ENCODE data around the gene BTG4.

BTG4 gene

DNA sequence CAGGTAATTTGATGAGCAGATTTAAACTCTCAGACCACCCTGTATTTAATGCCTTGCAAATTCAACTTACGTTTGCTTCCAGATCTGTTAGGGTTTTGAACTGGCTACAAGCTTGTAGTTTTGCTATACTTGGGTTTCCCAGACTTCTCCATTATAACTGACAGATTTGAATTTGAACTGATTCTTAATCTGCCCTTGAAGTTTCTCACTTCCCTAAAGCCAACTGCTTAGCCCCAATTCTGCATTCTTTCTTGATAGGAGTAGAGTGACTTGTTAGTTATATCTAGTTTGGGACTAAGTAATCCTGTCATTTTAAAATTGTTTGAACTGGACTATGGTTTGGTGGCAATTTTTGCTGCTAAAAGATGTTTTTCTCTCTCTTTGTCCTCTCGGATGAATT, 38.1 kb upstream of the BTG4 start:
- TF ChIP-seq EP300 (IDR thresholded peaks at IDR 0.05; ENCODE audit: borderline replicate concordance) (no peak), MAX (IDR thresholded peaks at IDR 0.05) (no peak)

- TF ChIP-seq TAF1 (IDR thresholded peaks at IDR 0.05; ENCODE audit: low read depth) (no peak), TCF12 (IDR thresholded peaks at IDR 0.05; ENCODE audit: low read depth) (no peak), NFIC (IDR thresholded peaks at IDR 0.05) (no peak), CREB1 (IDR thresholded peaks at IDR 0.05; ENCODE audit: low read depth) (no peak), EP300 (IDR thresholded peaks at IDR 0.05; ENCODE audit: borderline replicate concordance) (no peak), ZBTB7A (IDR thresholded peaks at IDR 0.05; ENCODE audit: low read depth) (no peak), CEBPB (IDR thresholded peaks at IDR 0.05) (no peak), TEAD4 (IDR thresholded peaks at IDR 0.05) (no peak), MAX (IDR thresholded peaks at IDR 0.05) (no peak), FOXM1 (IDR thresholded peaks at IDR 0.05; ENCODE audit: borderline replicate concordance, low read depth) (no peak), YY1 (IDR thresholded peaks at IDR 0.05; ENCODE audit: low read depth) (no peak), EGR1 (IDR thresholded peaks at IDR 0.05) (no peak), RAD21 (IDR thresholded peaks at IDR 0.05; ENCODE audit: low read depth) (no peak)
- TF ChIP-seq, protein P1, sequence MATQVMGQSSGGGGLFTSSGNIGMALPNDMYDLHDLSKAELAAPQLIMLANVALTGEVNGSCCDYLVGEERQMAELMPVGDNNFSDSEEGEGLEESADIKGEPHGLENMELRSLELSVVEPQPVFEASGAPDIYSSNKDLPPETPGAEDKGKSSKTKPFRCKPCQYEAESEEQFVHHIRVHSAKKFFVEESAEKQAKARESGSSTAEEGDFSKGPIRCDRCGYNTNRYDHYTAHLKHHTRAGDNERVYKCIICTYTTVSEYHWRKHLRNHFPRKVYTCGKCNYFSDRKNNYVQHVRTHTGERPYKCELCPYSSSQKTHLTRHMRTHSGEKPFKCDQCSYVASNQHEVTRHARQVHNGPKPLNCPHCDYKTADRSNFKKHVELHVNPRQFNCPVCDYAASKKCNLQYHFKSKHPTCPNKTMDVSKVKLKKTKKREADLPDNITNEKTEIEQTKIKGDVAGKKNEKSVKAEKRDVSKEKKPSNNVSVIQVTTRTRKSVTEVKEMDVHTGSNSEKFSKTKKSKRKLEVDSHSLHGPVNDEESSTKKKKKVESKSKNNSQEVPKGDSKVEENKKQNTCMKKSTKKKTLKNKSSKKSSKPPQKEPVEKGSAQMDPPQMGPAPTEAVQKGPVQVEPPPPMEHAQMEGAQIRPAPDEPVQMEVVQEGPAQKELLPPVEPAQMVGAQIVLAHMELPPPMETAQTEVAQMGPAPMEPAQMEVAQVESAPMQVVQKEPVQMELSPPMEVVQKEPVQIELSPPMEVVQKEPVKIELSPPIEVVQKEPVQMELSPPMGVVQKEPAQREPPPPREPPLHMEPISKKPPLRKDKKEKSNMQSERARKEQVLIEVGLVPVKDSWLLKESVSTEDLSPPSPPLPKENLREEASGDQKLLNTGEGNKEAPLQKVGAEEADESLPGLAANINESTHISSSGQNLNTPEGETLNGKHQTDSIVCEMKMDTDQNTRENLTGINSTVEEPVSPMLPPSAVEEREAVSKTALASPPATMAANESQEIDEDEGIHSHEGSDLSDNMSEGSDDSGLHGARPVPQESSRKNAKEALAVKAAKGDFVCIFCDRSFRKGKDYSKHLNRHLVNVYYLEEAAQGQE (IDR thresholded peaks at IDR 0.05; ENCODE audit: low read depth) = no peak
- TF ChIP-seq, protein P2, sequence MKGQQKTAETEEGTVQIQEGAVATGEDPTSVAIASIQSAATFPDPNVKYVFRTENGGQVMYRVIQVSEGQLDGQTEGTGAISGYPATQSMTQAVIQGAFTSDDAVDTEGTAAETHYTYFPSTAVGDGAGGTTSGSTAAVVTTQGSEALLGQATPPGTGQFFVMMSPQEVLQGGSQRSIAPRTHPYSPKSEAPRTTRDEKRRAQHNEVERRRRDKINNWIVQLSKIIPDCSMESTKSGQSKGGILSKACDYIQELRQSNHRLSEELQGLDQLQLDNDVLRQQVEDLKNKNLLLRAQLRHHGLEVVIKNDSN (IDR thresholded peaks at IDR 0.05) = no peak
These were observed 37.6 kb upstream of the BTG4 start for GRCh38 chr11:111549869-111550203.

DNA sequence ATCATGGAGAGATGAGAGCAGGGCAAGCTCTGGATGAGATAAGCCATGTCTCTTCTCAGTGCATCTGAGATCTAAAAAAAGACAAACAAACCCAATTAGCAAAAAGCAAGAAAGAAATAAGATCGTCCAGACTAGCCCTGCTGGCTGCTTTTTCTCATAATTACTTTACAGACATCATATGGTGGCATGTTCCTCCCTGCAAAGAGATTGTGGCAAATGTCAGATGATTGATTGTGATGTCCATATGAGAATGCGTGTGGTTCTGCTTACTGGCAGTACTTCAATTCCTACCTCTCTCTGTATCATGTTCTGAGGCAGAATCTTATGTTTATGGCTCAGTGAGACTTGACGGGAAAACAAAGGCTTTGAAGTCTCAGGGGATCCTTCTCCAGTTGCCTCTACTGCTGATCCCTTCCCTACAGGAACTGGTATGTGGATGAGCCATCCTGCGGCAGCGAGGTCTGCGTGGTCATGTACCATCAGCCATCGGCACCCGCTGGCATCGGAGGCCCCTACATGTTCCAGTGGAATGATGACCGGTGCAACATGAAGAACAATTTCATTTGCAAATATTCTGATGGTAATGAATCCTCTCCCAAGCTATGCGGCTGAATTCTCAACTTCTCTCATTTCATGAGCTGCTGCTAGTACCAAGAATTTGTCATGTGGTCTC, 37.1 kb upstream of the BTG4 start:
- TF ChIP-seq TEAD4 (IDR thresholded peaks at IDR 0.05) = no peak
- TF ChIP-seq RAD21 (IDR thresholded peaks at IDR 0.05; ENCODE audit: low read depth) = no peak
- no peak for TF ChIP-seq ZBTB7A (IDR thresholded peaks at IDR 0.05; ENCODE audit: low read depth)
- TF ChIP-seq FOXM1 (IDR thresholded peaks at IDR 0.05; ENCODE audit: borderline replicate concordance, low read depth) = no peak
- no peak for TF ChIP-seq YY1 (IDR thresholded peaks at IDR 0.05; ENCODE audit: low read depth)
- no peak for TF ChIP-seq EGR1 (IDR thresholded peaks at IDR 0.05)
- TF ChIP-seq, protein P2 (IDR thresholded peaks at IDR 0.05) = no peak
- TF ChIP-seq, protein P1 (IDR thresholded peaks at IDR 0.05; ENCODE audit: low read depth) = no peak
- TF ChIP-seq CREB1 (IDR thresholded peaks at IDR 0.05; ENCODE audit: low read depth) = no peak
- TF ChIP-seq MAX (IDR thresholded peaks at IDR 0.05) = no peak
- no peak for TF ChIP-seq NFIC (IDR thresholded peaks at IDR 0.05)
- no peak for TF ChIP-seq CEBPB (IDR thresholded peaks at IDR 0.05)
- TF ChIP-seq TCF12 (IDR thresholded peaks at IDR 0.05; ENCODE audit: low read depth) = no peak
- TF ChIP-seq TAF1 (IDR thresholded peaks at IDR 0.05; ENCODE audit: low read depth) = no peak
- no peak for TF ChIP-seq EP300 (IDR thresholded peaks at IDR 0.05; ENCODE audit: borderline replicate concordance)

GRCh38 chr11:111548525-111548924, 36.3 kb upstream of the BTG4 start:
- TF ChIP-seq NFIC (IDR thresholded peaks at IDR 0.05) (no peak), TCF12 (IDR thresholded peaks at IDR 0.05; ENCODE audit: low read depth) (no peak), YY1 (IDR thresholded peaks at IDR 0.05; ENCODE audit: low read depth) (no peak), CREB1 (IDR thresholded peaks at IDR 0.05; ENCODE audit: low read depth) (no peak), RAD21 (IDR thresholded peaks at IDR 0.05; ENCODE audit: low read depth) (no peak), CEBPB (IDR thresholded peaks at IDR 0.05) (no peak), EGR1 (IDR thresholded peaks at IDR 0.05) (no peak), FOXM1 (IDR thresholded peaks at IDR 0.05; ENCODE audit: borderline replicate concordance, low read depth) (no peak), ZBTB7A (IDR thresholded peaks at IDR 0.05; ENCODE audit: low read depth) (no peak), MAX (IDR thresholded peaks at IDR 0.05) (no peak), TEAD4 (IDR thresholded peaks at IDR 0.05) (no peak), TAF1 (IDR thresholded peaks at IDR 0.05; ENCODE audit: low read depth) (no peak), EP300 (IDR thresholded peaks at IDR 0.05; ENCODE audit: borderline replicate concordance) (no peak)
- TF ChIP-seq, protein P2 (IDR thresholded peaks at IDR 0.05) = no peak
